Measurements from ENCODE around the gene EHD4. TPM values are rescaled to one million over a fixed set of nuclear protein-coding genes. Genes with fewer than 3 reads are reported as not detected.

EHD4 gene
- total and polyA plus RNA-seq, 9 donors, result 8.8 to 23.3 (median 13.7) TPM

- WGBS, 3 donors, result 69 to 75% (median 73%) methylated on average over 4 of the region's 4 CpGs
- Histone ChIP-seq H3K9me3 (no peaks in the 10 kb centered on the region), H3K27ac (no peak overlapping the region), H3K4me1 (ENCODE audit: insufficient read depth) (peaks cover 4% of the 10 kb centered on the region), H3K27me3 (no peaks in the 10 kb centered on the region), H3K4me3 (no peak overlapping the region), H3K36me3 (no peaks in the 10 kb centered on the region)
- TF ChIP-seq, protein P1, sequence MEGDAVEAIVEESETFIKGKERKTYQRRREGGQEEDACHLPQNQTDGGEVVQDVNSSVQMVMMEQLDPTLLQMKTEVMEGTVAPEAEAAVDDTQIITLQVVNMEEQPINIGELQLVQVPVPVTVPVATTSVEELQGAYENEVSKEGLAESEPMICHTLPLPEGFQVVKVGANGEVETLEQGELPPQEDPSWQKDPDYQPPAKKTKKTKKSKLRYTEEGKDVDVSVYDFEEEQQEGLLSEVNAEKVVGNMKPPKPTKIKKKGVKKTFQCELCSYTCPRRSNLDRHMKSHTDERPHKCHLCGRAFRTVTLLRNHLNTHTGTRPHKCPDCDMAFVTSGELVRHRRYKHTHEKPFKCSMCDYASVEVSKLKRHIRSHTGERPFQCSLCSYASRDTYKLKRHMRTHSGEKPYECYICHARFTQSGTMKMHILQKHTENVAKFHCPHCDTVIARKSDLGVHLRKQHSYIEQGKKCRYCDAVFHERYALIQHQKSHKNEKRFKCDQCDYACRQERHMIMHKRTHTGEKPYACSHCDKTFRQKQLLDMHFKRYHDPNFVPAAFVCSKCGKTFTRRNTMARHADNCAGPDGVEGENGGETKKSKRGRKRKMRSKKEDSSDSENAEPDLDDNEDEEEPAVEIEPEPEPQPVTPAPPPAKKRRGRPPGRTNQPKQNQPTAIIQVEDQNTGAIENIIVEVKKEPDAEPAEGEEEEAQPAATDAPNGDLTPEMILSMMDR (IDR thresholded peaks at IDR 0.05), result no peak
- TF ChIP-seq EP300 (IDR thresholded peaks at IDR 0.05), result no peak
- no peak for TF ChIP-seq POLR2A (IDR thresholded peaks at IDR 0.05)
- intact Hi-C loops (cut with DNase I), result no loop called here
- no peak for DNase-seq
These were observed 4.7 kb downstream of the EHD4 start for GRCh38 chr15:41967506-41968206.

DNA sequence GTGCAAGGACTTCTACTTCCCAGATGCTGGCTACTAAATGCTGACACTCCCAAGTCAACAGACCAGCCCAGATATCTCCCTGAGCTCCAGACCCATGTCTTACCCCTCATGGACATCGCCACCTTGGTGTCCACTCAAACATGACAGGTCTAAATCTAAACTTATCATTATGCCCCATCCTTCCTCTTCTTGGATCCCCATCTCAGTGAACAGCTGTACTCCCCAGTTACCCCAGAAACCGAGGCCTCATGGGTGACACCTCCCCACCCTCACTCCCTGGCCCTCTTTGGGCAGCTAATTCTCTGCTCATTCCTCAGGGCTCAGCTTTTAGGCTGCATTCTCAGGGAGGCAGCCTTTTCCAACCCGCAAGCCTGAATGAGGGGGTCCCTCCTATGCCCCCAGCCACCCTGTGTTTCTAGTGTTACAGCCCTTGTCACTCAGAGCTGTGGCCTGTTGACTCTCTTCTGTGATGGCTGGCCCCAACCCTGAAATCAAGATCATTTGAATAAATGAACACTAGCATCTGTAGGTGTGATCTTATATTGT, 5.4 kb downstream of the EHD4 start:
- WGBS, 3 donors, result 95 to 97% (median 96%) methylated on average over 3 of the region's 3 CpGs
- Histone ChIP-seq H3K4me1 (ENCODE audit: insufficient read depth) (peaks cover 4% of the 10 kb centered on the region), H3K4me3 (no peak overlapping the region), H3K27me3 (no peaks in the 10 kb centered on the region), H3K36me3 (no peaks in the 10 kb centered on the region), H3K9me3 (no peaks in the 10 kb centered on the region), H3K27ac (no peak overlapping the region)
- intact Hi-C loops (cut with DNase I), result no loop called here
- TF ChIP-seq EP300 (IDR thresholded peaks at IDR 0.05), result no peak
- no peak for TF ChIP-seq POLR2A (IDR thresholded peaks at IDR 0.05)
- TF ChIP-seq, protein P1 (IDR thresholded peaks at IDR 0.05), result no peak
- no peak for DNase-seq

GRCh38 chr15:41966414-41966812, 5.9 kb downstream of the EHD4 start:
- DNase-seq, result peak in 1 of 5 donors; percentile 2
- TF ChIP-seq EP300 (IDR thresholded peaks at IDR 0.05) (no peak), POLR2A (IDR thresholded peaks at IDR 0.05) (no peak)
- TF ChIP-seq, protein P1 (IDR thresholded peaks at IDR 0.05), result no peak
- 79 to 84% (median 82%) methylated on average over 4 of the region's 4 CpGs for WGBS, 3 donors

GRCh38 chr15:41965441-41966413, 6.6 kb downstream of the EHD4 start:
- H3K4me1 ChIP-seq (ENCODE audit: insufficient read depth), result peaks cover 4% of the 10 kb centered on the region
- 75 to 84% (median 83%) methylated on average over 15 of the region's 15 CpGs for WGBS, 3 donors
- H3K36me3 ChIP-seq, result no peaks in the 10 kb centered on the region
- intact Hi-C loops (cut with DNase I), result no loop called here
- H3K27me3 ChIP-seq, result no peaks in the 10 kb centered on the region
- no peak overlapping the region for H3K27ac ChIP-seq
- DNase-seq, result no peak
- H3K4me3 ChIP-seq, result no peak overlapping the region
- no peaks in the 10 kb centered on the region for H3K9me3 ChIP-seq
- TF ChIP-seq POLR2A (IDR thresholded peaks at IDR 0.05) (no peak), EP300 (IDR thresholded peaks at IDR 0.05) (no peak)
- TF ChIP-seq, protein P1 (IDR thresholded peaks at IDR 0.05), result no peak

More at GRCh38 chr15:41966414-41966812, 5.9 kb downstream of the EHD4 start:
- H3K27me3 ChIP-seq, result no peaks in the 10 kb centered on the region
- no peak overlapping the region for H3K4me3 ChIP-seq
- H3K36me3 ChIP-seq, result no peaks in the 10 kb centered on the region
- no peaks in the 10 kb centered on the region for H3K9me3 ChIP-seq
- H3K4me1 ChIP-seq (ENCODE audit: insufficient read depth), result peaks cover 4% of the 10 kb centered on the region
- intact Hi-C loops (cut with DNase I), result no loop called here
- H3K27ac ChIP-seq, result no peak overlapping the region

Measured in ovary (tissue), 9 donors.